NCI-H460 (cell line): Measurements from ENCODE around the gene PTER. TPM values are rescaled to one million over a fixed set of nuclear protein-coding genes. Genes with fewer than 3 reads are reported as not detected.

Experiments
- DNase-seq: peaks from one replicate; pipeline ENCODE4 v3.0.0-alpha.2; 2016; ENCODE audit warnings: low read depth; ENCODE audit errors: extremely low read depth
- polyA plus RNA-seq: library from polyadenylated mRNA; depleted of rRNA; stranded (reverse); fragments of >200 nt; gene quantifications from 2 replicates; pipeline ENCODE4 v1.2.3, GENCODE V29; 2014; cell fraction: nucleus; rRNA removed
- total RNA-seq: library from RNA; depleted of rRNA; stranded (reverse); fragments of >200 nt; shearing (Covaris generic); gene quantifications from 2 replicates; pipeline ENCODE4 v1.2.3, GENCODE V29; 2014; rRNA removed

Gene PTER
- total RNA-seq = 32.0 and 36.0 TPM in 2 replicates
- 12.9 and 17.2 TPM in 2 replicates for polyA plus RNA-seq

DNA sequence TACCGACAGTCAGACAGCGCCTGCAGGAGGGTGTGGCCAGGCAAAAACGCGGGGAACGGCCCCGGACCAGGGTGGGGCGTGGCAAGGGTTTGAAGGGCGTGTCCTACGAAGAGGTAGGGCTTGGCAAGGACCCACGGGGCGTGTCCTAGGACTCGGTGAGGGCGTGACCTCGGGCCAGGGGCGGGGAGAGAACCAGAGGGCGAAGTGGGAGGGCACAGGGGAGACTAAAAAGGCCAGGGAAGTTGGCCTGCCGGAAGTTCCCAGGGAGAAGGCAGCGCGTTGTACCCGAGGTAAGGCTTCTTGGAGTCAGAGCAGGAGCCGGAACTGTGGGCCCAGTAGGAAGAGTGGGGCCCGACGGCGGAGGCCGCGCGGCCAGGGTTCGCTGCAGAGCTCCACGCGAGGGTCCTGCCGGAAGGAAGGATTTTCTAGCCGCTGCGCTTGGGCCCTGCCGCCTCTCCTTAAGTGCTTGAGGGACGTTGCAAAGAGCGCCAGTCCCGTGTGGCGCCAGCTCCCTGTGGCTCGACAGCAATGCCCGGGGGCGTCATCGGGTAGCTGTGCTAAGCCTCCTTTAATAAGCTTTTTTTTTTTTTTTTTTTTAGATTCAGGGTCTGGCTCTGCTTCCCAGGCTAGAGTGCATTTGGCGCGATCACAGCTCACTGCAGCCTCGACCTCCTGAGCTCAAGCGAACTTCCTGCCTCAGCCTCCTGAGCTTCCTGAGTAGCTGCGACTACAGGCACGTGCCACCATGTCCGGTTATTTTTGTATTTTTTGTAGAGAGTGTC, at the start of gene PTER:
Gene PTER (plus strand): TSS at position 253 of the 782 bp plus-strand sequence. CDS start 47,375 bp downstream, outside the sequence.
- peak; percentile 93 for DNase-seq

DNA sequence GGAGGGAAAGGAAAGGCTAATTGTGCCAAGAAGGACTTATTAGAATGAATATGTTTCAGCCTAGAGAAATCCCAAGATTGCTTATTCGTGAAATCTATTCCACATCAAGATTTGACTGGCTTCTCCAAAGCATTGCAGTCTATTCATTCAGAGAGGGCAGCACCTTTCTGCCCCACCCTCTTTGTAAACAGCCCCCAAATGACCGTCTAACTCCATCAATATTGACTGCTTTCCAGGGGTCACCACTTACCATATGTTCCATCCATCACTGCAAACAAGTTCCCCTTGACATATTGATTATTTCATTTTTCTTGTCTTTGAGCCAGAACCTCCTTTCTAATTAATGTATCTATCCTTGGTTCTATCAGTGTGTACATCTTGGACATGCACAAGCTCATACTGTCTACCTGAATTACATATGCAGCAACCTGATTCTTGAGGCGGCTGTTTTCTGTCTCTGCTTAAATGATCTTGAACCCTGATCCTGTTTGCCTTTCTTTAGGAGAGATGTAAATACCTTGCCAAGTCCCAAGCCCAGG, 44.2 kb upstream of the PTER start:
- DNase-seq = no peak

- no peak for DNase-seq
Measured at GRCh38 chr10:16393271-16393858, 43.4 kb upstream of the PTER start.

DNA sequence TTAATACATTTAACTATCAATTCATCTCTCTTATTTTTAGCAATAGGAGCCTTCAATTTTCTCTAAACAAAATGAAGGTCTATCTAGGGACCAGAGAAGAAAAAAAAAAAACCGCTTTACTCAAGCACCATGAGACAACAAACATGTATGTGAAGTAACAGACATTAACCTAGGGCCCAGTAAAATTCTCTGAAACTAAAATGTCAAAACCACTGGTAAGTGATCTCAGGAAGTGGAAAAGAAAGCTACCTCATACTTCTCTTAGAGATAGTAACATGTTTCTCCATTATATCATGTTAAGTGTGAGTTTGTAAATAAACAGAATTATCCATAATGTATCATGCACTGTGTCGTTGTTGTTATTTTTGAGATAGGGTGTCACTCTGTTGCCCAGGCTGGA, 35.4 kb upstream of the PTER start:
- no peak for DNase-seq

DNA sequence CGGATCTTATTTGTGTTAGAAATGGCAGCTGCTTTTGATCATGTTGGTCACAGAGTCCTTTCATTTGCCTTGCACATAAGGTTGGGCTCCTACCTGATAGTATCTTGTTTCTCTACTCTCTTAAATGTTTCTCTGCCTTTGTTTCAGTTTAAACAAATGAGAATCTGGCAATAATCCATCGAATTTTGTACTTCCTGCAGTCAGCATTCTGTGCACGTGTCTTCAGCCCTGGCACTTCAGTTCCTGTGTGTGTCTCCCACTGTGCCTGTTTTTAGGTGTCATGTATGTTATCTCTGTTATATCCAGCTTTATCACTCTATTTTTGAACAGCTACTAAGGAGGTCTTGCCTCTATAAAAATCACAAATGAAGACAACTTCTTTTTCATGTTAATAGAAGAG, 28.4 kb upstream of the PTER start:
- DNase-seq = no peak

GRCh38 chr10:16417341-16417740, 19.5 kb upstream of the PTER start:
- no peak for DNase-seq

DNA sequence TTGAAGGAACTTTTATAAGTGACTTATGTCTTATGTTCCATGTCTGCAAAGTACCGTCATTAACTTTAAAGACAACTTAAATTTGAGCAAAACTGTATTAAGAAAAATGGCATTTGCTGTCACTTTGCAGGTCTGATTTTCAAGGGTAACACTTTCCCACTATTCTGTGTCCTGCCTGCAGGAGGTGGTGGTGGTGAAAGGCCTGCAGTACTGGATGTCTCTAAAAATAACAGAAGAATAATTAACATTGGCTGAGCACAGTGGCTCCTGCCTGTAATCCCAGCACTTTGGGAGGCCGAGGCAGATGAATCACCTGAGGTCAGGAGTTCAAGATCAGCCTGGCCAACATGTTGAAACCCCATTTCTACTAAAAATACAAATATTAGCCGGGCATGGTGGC, 13.2 kb upstream of the PTER start:
- no peak for DNase-seq

GRCh38 chr10:16425449-16425848, 11.4 kb upstream of the PTER start:
- DNase-seq = no peak

GRCh38 chr10:16429539-16429938, 7.3 kb upstream of the PTER start:
- no peak for DNase-seq

DNA sequence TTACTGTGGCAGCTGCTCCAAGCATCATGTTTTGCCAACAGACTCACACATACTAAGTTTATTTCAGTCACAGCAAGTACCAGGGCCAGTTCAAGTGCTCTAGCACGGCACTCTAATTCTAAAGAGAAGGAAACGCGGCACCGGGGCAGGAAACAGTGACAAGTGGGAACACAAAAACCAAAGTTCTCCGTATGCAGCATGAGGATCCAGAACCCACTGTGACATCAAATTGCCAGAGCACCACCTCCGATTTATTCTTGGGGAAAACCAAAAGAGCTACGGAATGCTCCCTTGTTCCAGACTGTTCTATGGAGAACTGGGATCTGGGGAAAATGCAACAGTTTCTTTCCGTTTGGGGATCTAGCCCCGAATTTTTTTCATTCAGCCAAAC, 448 bp upstream of the PTER start:
- no peak for DNase-seq

GRCh38 chr10:16437540-16437894, 707 bp downstream of the PTER start:
- DNase-seq = no peak

DNA sequence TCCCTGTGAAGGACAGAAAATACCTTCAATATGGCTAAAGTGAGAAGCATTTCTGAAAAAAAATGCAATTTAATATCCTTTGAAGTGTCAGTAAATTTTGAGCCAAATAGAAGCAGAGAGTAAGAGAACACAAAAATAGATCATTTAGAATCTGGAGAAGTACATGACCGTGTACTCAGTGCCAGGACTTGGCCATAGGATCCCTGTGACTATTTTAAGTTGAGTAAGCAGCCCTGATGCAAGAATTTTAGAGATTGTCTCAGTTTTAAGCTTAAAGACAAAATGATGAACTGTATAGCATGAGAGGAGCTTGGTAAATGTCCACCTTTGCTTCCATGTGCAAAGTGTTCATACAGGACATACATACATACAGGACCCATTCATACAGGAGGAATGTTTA, 2.5 kb downstream of the PTER start:
- no peak for DNase-seq

- DNase-seq = no peak
Measured at GRCh38 chr10:16440396-16441133, 3.8 kb downstream of the PTER start.

DNA sequence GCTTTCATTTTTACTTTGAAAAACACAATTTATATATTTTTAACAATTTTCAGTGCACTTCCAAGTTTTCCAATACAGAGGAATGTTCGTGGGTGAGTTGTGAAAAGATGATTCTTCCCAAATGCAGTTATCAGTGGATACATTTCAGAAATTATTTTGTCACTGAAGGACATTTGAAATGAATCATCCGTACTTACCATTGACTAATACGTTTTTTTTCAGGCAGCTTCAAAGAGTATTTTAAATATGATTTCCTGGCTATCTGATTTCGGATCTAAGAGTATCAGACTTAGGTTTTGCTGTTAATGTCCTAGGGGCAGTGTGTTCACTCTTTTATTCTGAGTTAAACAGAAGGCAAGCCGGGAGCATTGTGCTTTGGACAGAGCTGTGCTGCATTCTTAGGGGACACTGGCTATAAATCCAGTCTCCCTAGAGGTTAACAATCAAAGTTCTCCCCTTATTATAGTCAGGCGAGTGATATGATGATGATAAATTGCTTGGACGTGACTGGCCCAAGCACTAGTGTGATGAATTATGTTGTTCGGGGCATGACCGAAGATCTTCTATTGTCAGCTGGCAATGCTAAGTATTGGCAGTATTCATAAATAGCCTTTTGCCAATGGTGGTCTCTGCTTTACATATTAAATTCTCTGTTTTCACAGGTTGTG, 4.5 kb downstream of the PTER start:
- DNase-seq = no peak

DNA sequence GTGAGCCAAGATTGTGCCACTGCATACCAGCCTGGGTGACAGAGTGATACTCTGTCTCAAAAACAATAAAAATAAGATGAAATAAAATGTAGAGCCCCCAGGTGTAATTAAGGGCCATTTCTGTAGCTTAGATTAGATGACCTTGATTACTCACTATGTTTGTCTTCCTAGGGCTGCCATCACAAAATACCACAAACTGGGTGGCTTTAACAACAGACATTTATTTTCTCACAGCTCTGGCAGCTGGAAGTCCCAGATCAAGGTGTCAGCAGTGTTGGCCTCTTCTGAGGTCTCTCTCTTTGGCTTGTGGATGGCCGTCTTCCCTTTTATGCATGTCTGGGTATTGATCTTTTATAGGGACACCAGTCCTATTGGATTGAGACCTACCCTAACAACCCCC, 6.1 kb downstream of the PTER start:
- DNase-seq = no peak

- DNase-seq = no peak
Measured at GRCh38 chr10:16445770-16446469, 9.1 kb downstream of the PTER start.

DNA sequence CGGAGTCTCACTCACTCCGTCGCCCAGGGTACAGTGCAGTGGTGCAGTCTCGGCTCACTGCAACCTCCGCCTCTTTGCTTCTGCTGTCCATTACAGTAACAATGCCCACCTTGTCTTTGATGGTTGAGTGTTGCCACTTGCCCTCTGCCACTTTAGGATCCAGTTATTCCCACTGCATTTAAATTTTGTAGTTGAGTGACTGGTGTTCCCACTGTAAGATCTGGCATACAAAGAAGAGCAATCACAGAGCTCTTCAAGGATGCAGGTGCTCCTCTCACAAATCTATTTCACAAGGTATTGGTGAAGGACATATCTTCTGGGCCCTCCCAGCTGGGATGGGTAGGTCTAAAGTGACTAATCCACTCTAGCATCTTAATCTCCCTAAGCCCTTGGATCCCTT, 12.6 kb downstream of the PTER start:
- no peak for DNase-seq

DNA sequence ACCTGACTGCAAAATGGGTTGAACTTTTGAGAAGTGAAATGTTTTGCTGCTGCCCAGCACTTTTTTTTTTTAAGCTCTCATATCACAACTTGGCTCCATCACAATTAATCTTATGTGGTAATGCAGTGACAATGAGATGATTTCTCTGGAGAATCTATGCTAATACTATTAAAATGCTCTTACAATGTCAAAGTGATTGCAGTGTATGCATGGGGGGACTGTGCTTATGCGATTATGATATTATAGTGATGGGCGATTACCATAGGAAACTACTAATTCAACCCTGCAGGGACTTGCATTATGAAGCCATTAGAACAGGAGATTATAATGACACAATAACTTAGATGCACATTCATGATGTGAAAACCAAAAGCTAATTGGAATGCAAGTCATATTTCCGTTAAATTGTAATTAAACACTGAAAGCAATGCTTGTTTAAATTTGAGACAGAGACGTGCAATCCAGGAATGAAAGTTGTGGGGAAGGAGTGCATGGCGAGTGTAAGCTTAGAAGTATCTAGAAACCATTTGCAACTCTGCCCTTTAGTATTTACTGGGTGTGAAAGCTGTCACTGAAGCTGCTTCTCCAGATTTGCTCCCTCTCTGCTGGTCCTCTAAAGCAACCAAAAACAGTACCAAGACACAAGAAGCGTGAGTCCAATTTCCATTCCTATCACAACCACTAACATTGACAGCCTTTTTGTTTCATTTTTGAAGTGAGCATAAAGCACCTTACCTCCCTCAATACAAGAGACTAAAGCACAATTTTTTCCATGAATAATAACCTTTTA, 21.6 kb downstream of the PTER start:
- DNase-seq = no peak

- DNase-seq = no peak
Measured at GRCh38 chr10:16459423-16459939, 22.7 kb downstream of the PTER start.
